ENCODE measurements around the gene SLC6A18.

The SLC6A18 gene

GRCh38 chr5:1294835-1295649 lies 69.9 kb downstream of the SLC6A18 start, which contains the start of gene TERT:
Gene TERT, minus strand, starts transcription at chr5:1295068. Its CDS starts 79 bp downstream, at chr5:1294989.
- DNase-seq = peak; percentile 55 to 81 (median 79)

GRCh38 chr5:1295650-1296037 lies 70.5 kb downstream of the SLC6A18 start:
- no peak for DNase-seq
